NCI-H128 (cell line): ENCODE data around the gene LRP1B.
"Not testable (repeated sequence)": the region's sequence is repeated elsewhere in the genome, so short reads cannot be mapped to it uniquely, and the experiment has no call there.

Experiments
- DNase-seq: peaks from one replicate; lab custom pipeline; 2025; ENCODE audit not compliant: unreplicated experiment; lab: John Stamatoyannopoulos, UW

Gene LRP1B

DNA sequence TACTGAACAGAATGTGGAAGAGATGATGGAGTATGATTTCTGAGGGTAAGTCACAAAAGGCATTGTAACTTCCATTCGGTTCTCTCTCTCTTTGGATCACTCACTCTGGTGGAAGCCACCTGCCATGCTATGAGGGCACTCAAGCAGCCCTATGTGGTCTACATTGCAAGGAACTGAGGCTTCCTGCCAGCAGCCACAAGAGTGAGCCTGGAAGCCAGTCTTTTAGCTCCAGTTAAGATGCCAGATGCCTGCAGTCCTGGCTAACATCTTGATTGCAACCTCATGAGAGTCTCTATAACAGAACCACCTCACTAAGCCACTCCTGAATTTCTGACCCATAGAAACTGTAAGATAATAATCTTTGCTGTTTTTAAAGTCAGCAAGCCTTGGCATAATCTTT, 935.7 kb downstream of the LRP1B start:
- no peak for DNase-seq

DNA sequence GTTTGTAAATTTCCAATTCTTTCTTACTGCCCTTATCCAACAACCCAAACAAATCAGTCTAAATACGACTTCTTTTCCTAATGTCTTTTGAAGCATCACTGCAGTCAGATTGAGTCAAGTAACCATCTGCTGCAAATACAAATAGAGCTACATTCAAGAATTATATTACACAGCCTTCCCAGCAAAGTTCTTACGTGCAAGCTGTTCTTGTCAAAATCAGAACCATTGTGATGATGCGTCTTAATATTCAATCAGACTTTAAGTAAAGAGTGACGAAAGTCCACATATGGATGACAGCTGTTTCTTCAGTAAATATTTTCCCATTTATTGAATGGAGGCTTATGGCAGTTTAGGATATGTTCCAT, 943.8 kb downstream of the LRP1B start:
- DNase-seq = no peak

DNA sequence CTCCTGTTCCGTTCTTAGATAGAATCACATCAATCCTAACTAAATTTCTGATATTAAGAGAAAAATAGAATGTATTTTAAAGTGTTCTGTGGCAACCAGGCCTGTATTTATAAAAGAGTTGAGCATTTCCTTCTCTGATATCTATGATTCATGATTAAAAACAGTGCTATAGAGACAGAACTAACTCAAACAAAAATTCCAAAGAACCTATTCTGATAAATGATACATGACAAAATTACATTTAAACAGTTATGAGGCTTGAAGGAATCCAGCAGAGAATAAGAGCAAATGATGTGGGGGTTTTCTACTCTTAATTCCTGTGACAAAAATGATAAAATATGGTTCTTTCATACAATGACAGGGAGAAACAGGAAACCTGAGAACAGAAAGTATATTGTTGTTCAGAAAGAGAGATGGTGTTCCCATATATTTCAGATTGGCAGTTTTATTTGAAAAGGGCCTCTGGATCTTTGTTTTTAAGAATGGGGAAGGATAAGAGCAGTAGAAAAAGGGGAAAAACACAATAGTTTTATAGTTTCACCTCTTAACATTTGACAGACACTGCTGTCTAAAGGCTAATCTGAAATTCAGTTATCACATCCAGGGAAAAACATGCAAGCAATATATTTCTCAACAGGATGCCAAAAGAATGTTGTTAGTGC, 944.3 kb downstream of the LRP1B start:
- DNase-seq = no peak

DNA sequence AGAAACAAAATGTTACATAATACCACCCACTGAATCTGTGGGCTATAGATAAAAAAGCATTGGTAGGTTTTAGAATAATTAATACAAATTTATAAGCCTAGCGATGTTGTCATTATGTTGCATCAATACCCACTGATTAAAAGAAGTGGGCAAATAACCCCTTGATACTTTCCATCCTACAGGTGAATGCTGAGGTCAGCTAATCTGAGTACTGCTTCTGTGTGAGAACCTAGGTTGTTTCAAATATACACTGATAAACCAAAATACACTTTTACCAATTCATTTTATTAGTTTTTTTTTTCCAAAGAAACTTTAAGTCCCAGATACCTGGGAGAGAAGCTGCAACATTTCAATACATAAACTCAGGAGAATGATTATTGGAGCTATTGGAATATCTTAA, 948.6 kb downstream of the LRP1B start:
- no peak for DNase-seq

DNA sequence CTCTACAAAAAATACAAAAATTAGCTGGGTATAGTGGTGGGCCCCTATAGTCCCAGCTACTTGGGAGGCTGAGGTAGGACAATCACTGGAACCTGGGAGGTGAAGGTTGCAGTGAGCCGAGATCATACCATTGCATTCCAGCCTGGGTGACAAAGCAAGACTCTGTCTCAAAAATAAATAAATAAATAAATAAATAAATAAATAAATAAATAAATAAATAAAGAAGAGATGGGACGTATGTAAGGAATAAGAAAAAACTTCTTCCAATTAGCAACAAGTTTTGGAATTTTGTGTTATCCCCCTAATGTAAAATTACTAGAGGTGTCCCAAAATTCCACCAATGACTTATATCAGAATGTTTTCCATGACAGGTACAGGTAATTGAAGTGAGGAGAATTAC, 961.7 kb downstream of the LRP1B start:
- DNase-seq = not testable (repeated sequence)

DNA sequence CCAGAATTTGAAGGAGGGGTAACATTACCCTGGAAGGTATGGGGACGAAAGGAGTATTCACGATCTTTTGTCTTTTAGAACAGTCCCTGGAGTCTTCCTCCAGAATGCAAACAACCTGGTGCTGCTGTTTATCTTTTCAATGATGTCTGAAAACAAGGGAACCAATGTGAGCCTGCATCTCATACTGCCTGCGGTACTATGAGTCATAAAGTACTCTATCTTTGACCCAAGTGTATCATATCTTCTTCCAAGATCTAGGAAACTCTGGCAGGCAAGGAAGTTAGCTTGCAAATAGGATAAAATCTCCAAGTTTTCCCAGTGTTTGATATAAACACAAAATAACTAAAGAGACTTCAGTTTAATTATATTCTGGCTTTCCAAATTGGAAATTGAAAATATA, 968.5 kb downstream of the LRP1B start:
- no peak for DNase-seq

DNA sequence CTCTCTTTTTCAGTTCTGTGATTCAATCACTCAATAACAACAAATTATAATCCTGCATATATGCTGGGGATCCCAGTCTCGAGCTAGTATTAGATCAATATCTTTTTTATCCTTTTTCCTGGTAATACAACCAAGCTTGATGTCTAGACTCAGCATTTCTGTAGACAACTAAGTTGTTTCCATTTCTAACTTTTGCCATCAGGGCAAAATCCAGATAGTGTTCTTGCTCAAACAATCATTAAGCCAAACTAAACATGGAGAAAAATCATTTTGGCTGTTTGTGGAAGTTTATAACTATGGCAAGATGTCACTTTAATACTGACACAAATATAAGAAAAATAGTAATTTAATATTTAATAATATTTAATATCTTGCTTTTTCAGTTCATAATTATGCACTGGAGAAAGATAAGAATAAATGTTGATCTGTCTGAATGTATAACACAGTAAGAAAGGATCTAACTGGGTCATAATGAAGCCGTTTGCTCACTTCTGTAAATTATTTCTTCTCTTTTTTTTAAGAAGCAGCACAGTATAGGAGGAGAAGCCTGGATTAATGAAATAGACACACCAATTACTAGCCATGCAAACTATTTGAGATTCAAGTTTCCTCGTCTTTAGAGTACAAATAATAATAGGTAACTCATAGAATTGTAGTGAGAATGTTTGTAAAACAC, 979.1 kb downstream of the LRP1B start:
- DNase-seq = no peak

DNA sequence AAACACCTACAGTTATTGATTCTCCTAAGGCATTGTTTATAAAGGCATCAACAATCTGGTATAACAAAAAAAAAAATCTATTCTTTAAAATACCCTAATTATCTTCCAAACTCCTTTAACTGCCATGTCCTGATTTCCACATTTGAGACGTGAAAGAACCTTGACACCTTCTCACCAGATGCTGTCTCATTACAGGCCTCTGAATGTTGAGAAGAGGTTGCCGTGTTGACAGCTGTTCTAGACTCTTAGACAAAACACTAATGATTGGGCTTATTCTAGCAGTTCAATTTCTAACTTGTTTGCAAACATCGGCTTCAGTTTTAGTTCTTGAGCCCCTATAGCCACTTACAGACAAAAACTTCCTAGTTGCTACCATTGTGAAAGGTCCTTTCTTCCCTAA, 988.8 kb downstream of the LRP1B start:
- DNase-seq = no peak

DNA sequence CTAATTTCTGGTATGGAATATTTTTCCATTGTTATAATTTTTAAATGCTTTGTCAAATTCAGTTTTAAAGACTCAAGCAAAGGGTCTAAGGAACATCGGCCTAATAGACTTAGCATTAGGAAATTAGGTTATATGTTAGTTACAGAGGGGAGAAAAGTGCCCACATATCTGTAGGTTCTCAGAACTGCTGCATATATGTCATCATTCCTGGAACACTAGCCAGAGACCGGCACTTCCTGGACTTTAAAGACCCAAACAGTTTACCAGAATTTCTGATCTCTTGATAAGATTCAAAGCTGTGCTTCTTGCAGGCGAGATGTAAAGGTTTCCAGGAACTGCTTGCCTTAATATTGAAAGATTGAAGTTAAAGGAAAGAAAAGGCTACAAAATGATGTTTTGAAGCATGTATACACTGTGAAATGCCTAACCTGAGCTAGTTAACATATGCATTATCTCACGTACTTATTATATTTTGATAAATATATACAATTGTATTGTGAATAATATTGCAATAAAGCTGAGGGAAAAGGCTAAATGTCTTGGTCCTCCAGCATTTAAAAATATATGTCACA, 993.6 kb downstream of the LRP1B start:
- DNase-seq = no peak

DNA sequence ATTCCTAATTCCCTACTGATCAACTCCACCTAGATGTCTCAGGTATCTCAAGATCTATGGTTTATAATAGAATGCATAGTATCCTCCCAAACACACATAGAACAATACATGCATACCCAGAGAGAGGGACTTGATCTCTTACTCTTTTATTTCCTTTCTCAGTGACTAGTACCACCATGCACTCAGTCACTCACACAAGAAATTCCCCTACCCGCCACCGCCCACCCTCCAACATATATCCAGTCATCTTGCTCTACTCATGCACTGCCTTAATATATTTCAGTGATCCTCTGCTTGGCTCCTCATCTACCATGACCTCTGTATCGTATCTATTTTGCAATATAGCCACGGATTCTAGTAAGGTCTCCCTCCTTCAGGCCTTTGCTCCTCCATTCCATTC, 996.9 kb downstream of the LRP1B start:
- DNase-seq = no peak

DNA sequence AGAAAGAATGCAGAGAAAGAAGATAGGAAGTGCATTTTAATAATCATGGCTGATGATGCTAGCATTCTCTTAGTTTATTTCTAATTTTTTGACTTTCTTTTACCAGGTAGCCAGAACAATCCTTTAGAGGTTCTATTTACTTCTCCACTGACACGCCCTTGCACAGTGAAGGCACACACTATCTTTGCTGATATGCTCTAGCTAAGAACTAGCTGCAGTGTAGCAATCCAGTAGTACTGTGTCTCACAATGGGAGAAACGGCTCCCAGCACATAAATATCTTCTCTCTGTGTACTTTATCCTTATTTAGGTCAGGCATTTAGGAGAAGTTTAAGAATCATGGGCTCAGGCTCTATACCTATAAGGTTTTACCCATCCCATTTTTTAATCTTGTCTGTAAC, 1005.4 kb downstream of the LRP1B start:
- no peak for DNase-seq

DNA sequence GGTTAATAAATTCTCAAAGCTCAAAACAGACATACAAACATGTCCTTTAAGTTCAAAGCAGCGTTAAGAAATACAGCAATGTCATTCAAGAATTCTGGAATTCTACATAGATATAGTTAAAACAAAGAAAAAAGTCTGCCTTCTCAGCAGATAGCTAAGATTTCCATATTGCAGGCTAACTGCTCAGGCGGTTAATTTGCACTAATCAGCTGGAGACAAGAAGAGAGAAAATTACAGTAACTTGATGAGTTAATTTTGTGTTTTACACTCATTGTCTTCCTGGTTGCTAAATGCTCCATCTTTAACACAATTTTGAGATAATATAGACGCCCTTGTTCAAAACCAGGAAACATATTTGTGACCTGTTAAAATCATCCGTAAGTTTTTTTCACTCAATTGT, 1012.0 kb downstream of the LRP1B start:
- DNase-seq = no peak

DNA sequence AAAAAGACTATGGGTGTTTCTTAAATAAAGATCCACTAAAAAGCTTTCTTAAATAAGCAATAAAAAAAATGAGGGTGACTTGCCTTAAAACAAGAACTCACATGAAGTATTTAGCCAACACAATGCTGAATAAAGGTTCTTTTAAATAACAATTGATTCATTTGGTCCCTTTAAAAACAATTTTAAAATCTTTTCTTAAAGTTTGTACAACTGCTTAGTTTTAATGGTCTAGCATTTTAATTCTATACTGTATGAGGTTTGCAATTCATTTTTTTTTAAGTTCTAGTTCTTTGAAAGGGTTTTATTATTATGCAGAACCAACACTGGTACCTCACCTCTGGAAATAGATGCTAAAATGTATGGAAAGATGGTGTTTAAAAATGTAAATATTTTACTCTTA, 1017.5 kb downstream of the LRP1B start:
- DNase-seq = no peak

DNA sequence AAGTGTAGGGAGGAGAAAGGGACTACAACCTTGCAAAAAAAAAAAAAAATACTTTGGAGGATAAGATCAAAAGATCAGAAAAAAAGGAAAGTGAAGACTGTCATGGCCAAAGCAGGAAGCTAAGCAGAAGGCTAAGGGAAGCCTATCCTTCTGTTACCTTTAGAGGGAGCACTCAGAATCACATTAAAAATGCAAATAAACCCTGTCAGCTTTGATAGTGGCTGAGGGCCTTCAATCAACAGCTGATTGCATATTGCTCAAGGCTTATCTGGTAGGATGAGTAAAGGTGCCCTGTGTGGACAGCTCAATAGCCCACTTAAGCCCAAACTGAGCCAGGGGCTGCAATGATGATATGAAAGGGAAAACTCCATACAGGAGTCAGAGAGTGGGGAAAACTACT, 1021.2 kb downstream of the LRP1B start:
- DNase-seq = no peak

DNA sequence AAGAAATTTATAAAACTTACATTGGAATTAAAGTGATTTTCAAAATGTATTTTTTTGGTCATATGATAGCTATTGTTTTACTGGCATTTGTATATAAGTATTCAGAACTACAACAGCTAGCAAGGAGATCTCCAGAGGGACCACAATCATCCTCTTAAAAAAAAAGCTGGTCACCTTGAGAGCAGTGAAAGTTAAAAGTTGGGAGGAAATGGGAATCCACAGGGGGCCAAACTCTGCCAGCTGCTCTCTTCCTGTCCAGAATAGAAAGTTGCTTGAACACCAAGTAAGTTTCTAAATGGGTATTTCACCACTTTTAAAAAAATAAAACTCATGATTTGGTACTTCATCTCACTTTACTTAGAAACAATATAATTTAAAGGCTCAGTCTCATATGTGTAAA, 1025.1 kb downstream of the LRP1B start:
- DNase-seq = no peak

DNA sequence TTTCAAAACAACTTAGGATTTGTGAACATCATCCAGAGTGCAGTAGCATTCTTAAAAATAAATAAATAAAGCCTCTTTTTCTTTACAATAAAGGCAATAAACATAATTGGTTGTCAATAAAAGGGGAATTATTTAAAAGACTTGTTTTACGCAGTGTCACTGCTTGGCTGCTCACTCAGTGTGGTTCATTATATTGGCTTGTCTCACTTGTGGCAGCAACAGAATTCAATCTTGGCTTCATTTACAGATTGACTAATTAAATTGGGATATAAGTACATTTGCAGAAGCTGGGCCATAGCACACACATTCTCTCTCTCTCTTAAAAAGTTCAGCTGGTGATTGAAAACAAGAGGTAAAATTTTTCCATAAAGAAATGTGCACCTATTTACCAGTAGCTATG, 1027.6 kb downstream of the LRP1B start:
- DNase-seq = no peak

DNA sequence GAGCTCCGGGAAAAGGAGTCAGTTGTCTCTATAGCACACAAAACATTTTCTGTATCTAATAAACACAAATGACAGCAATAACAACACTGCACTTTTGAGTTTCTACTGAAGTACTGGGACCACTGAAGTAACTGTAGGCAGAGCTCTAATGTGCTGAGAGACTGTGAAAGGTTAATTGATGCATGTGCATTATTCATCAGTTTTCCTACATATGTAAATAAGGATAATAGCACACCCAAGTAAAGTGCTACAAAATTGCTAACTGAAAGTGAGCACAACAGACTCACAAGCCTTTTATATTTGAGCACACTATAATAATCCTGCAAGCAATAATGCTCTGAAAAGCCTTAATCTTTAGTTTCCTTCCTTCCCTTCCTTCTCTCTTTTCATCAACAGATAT, 1051.6 kb downstream of the LRP1B start:
- DNase-seq = no peak

DNA sequence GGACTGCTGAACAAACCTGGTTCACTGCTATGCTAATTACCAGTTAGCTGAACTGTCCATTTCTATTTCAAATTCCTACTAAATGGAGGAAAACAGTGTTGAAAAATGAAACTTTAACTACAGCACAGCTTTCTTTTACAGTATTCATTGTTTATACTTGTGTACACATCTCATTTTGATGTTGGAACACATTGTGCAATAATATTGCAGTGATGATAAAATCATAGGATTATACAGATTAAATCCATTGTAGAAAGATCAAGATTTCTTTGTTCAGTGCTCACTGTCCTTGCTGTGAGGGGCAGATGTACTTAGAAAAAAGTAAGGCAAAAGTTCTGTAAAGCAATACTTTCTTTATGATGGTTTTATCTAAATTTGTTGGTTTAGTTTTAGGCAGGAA, 1055.1 kb downstream of the LRP1B start:
- no peak for DNase-seq

DNA sequence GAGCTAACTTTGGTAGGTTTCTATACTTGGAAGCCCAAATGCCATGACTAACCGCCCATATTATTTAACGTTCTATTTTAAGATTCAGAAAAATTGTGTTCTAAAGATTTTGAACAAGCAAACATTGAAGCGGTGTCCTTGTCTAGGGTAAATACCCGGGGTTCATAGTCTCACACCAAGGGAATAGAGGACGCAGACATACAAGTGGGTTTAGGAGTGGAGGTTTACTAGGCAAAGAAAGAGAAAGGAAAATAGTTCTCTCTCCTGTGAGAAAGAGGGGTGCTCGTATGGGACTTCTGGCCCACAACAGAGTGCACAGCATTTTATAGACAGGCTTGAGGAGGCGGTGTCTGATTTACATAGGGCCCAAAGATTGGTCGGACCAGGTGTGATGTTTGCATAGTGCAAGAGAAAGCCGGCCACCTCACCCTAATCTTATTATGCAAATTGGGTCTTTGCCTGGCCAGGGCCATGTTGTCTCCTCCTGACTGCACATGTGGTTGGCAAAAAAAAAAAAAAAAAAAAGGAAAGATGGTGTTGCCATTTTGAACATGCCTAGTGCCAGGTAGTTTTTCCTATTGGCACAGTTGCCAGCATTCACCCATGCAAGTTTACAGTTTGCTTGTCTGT, 1062.6 kb downstream of the LRP1B start:
- DNase-seq = no peak

DNA sequence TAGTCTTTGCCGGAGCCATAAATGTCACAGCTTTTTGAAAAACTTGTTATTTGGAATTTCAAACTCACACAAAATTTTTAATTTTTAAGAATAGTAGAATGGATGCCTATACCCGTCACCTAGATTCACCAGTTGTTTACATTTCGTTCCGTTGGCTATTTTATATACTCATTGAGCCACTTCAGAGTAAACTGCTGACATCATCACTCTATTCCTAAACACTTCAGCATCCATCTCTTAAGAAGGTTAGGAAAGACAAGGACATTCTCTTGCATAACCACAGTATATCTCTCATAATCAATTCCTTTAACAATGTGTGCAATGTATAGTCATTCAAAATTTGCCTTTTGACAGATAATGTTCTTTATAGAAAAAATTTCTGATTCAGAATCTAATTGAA, 1065.8 kb downstream of the LRP1B start:
- no peak for DNase-seq

DNA sequence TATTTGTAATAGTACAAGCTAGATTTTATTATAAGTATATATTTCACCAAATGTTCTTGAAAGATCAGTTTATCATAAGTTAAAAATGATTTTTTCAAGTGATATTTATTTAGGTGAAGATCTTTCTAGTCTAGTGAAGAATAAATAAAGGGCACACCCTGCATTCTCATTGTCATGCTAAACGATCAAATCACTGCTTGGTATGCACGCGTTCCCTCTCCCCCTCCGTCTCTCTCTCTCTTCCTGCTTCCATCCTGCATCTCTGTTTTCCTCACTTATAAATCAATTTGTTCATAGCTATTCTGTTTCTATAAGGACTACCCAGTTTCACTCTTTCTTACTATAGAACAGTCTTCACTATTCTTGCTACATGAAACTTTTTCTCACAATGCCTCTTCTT, 1067.4 kb downstream of the LRP1B start:
- no peak for DNase-seq

DNA sequence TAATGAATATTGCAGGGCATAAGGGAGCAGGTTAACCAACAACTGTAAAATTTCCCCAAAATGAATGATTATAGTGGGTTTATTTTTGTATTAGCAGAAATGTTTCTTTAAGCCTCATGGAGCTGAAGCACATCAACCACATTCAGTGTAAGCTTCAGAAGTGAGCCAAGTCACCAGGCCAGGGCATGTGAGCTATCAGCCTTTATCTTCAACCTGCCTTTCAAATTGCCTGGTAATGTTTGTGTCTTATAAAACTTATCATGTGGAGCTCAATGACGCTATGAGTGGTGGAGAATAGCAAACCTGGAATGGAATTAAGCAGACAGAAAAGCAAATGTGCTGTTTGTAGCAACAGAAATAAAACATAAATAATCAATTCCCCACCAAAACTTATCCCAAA, 1068.4 kb downstream of the LRP1B start:
- DNase-seq = no peak
